ENCODE data around the gene TMEM87B. TPM values are rescaled to one million over a fixed set of nuclear protein-coding genes. Genes with fewer than 3 reads are reported as not detected.

The TMEM87B gene
- total RNA-seq, 1 experiment from 2014 or later = 14.8 TPM

GRCh38 chr2:112085916-112086669 is 31.0 kb downstream of the TMEM87B start:
- POLR2A ChIA-PET = no interaction called here
- intact Hi-C loops (cut with micrococcal nuclease) = no loop called here
- Histone ChIP-seq H3K9me2 (ENCODE audit: insufficient read depth) (no peaks in the 10 kb centered on the region), H3K9me3 (ENCODE audit: control insufficient read depth in 1 of 2, insufficient read depth in 1 of 2, low read depth in 1 of 2, low read length in 2 of 2) (no peaks in the 10 kb centered on the region), H3K9ac (ENCODE audit: low read length) (no peak overlapping the region), H3K27me3 (ENCODE audit: insufficient read depth, low read length) (no peaks in the 10 kb centered on the region), H3K4me3 (replicated peaks in 1 of 2; ENCODE audit: low read depth in 1 of 2, low read length in 2 of 2) (no peak overlapping the region), H3K79me2 (ENCODE audit: insufficient read depth, low read length) (no peaks in the 10 kb centered on the region), H2AFZ (ENCODE audit: low read depth, low read length, poor library complexity, severe bottlenecking) (no peak overlapping the region), H4K20me1 (ENCODE audit: insufficient read depth) (no peaks in the 10 kb centered on the region), H3K4me1 (ENCODE audit: control insufficient read depth in 1 of 2, insufficient read depth in 2 of 2, low read length in 2 of 2) (no peaks in the 10 kb centered on the region), H3K27ac (ENCODE audit: low read depth, low read length) (no peak overlapping the region), H3K4me2 (ENCODE audit: low read length) (no peak overlapping the region), H3K36me3 (ENCODE audit: control insufficient read depth in 1 of 2, insufficient read depth in 2 of 2, low read length in 2 of 2) (peaks cover 5 to 14% of the 10 kb centered on the region in 2 experiments; a peak in 1 of 4 replicates)
- no peak for TF ChIP-seq JUND (IDR thresholded peaks at IDR 0.05)
- no peak for TF ChIP-seq EZH2phosphoT487 (IDR thresholded peaks at IDR 0.05; ENCODE audit: borderline replicate concordance)
- no peak for TF ChIP-seq SP1 (IDR thresholded peaks at IDR 0.05; ENCODE audit: low read depth)
- TF ChIP-seq ZNF274 (IDR thresholded peaks at IDR 0.05; ENCODE audit: low read depth, low read length) = no peak
- no peak for TF ChIP-seq CEBPB (IDR thresholded peaks at IDR 0.05; ENCODE audit: low read depth)
- no peak for TF ChIP-seq YY1 (IDR thresholded peaks at IDR 0.05; ENCODE audit: extremely low read depth, insufficient replicate concordance, low read depth, low read length)
- no peak for TF ChIP-seq CBX3 (IDR thresholded peaks at IDR 0.05; ENCODE audit: low read depth)
- no peak for TF ChIP-seq FOSL1 (IDR thresholded peaks at IDR 0.05; ENCODE audit: low read depth)
- no peak for TF ChIP-seq EGR1 (IDR thresholded peaks at IDR 0.05; ENCODE audit: low read depth)
- TF ChIP-seq EZH2 (IDR thresholded peaks at IDR 0.05) = no peak
- TF ChIP-seq ZFX (IDR thresholded peaks at IDR 0.05) = no peak
- CTCF ChIA-PET = no interaction called here
- BruUV-seq (replicated peaks) = no TSS peak
- DNase-seq (ENCODE audit: low read depth, low spot score) = no peak
- RAD21 ChIA-PET (ENCODE audit: low non-redundant PET in 1 of 2, low total read pairs in 2 of 2, uncharacterized antibody in 2 of 2, unreplicated experiment in 2 of 2) = no interaction called here
- ATAC-seq = no peak

GRCh38 chr2:112087346-112088020 is 32.4 kb downstream of the TMEM87B start:
- Histone ChIP-seq H3K36me3 (ENCODE audit: control insufficient read depth in 1 of 2, insufficient read depth in 2 of 2, low read length in 2 of 2) (peaks cover 5 to 9% of the 10 kb centered on the region in 2 experiments; a peak in 1 of 4 replicates), H3K9me3 (ENCODE audit: control insufficient read depth in 1 of 2, insufficient read depth in 1 of 2, low read depth in 1 of 2, low read length in 2 of 2) (no peaks in the 10 kb centered on the region), H3K9me2 (ENCODE audit: insufficient read depth) (no peaks in the 10 kb centered on the region), H3K9ac (ENCODE audit: low read length) (no peak overlapping the region), H2AFZ (ENCODE audit: low read depth, low read length, poor library complexity, severe bottlenecking) (no peak overlapping the region), H3K4me2 (ENCODE audit: low read length) (no peak overlapping the region), H3K4me1 (ENCODE audit: control insufficient read depth in 1 of 2, insufficient read depth in 2 of 2, low read length in 2 of 2) (no peaks in the 10 kb centered on the region), H3K4me3 (replicated peaks in 1 of 2; ENCODE audit: low read depth in 1 of 2, low read length in 2 of 2) (no peak overlapping the region), H4K20me1 (ENCODE audit: insufficient read depth) (no peaks in the 10 kb centered on the region), H3K27ac (ENCODE audit: low read depth, low read length) (no peak overlapping the region), H3K27me3 (ENCODE audit: insufficient read depth, low read length) (no peaks in the 10 kb centered on the region), H3K79me2 (ENCODE audit: insufficient read depth, low read length) (no peaks in the 10 kb centered on the region)
- RAD21 ChIA-PET (ENCODE audit: low non-redundant PET in 1 of 2, low total read pairs in 2 of 2, uncharacterized antibody in 2 of 2, unreplicated experiment in 2 of 2) = no interaction called here
- DNase-seq (ENCODE audit: low read depth, low spot score) (no peak), ATAC-seq (no peak)
- POLR2A ChIA-PET = no interaction called here
- BruUV-seq (replicated peaks) = no TSS peak
- CTCF ChIA-PET = no interaction called here
- intact Hi-C loops (cut with micrococcal nuclease) = no loop called here
- TF ChIP-seq TCF7L2 (IDR thresholded peaks at IDR 0.05; ENCODE audit: borderline replicate concordance, extremely low read depth, insufficient read depth, insufficient read length) (no peak), CTCF (IDR thresholded peaks at IDR 0.05 in 2 of 3, conservative IDR thresholded peaks at IDR 0.05 in 1 of 3; ENCODE audit: borderline replicate concordance in 1 of 3, insufficient read depth in 1 of 3, low read depth in 2 of 3, low read length in 2 of 3) (no peak), CEBPB (IDR thresholded peaks at IDR 0.05; ENCODE audit: low read depth) (no peak), SP1 (IDR thresholded peaks at IDR 0.05; ENCODE audit: low read depth) (no peak), ZNF274 (IDR thresholded peaks at IDR 0.05; ENCODE audit: low read depth, low read length) (no peak), ZFX (IDR thresholded peaks at IDR 0.05) (no peak), MAX (IDR thresholded peaks at IDR 0.05) (no peak), POLR2A (IDR thresholded peaks at IDR 0.05; ENCODE audit: borderline replicate concordance, extremely low read depth, insufficient read depth, insufficient read length) (no peak), EZH2 (IDR thresholded peaks at IDR 0.05) (no peak)

All from HCT116 (cell line).